ENCODE data around the gene USF3. TPM values are rescaled to one million over a fixed set of nuclear protein-coding genes. Genes with fewer than 3 reads are reported as not detected.

Gene USF3
- total RNA-seq, 4 donors from 2014 or later = 21.8 to 26.6 (median 24.1) TPM

DNA sequence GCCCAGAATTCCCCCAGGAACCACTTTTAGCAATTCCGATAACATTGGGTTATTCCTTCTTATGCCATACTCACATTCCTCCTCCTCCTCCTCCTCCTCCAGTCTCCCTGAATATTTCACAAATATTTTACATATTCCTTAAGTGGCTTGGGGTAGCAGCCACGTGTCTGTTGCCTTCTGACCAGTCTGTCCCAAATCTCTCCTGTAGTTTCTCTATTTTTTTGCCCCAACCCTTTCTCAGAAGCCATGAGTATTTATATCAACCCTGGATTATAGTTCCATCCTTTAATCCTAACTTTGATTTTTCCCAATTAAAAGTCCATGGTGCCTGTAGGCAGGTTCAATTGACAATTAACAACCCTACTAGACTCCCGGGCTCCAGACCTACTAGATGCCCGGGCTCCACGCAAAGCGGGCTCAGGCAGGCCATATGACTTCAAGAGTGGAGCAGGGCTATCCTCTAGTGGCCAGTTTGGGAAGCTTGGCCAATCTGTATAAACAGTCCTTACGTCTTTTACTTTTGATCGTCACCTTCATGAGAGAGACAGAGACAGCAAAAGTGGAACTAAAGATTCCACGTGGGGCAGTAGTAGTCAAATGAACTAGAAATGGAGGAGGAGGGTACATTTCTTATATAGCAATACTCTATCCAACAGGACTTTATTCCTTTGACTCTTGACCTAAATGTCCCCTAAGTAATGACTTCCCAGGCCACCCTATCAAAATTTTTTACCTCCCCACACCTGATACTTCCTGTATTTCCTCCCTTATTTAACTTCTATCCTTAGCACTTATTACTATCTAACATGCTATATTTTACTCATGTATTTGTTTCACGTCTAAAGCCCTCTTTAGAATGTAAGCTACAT is 69.7 kb downstream of the USF3 start:
- peak in 1 of 2 donors; percentile 58 for DNase-seq (ENCODE audit: low spot score in 2 of 2)
- H3K4me3 ChIP-seq (ENCODE audit: low read depth, poor library complexity, severe bottlenecking) = no peak overlapping the region
- TF ChIP-seq, protein P1, sequence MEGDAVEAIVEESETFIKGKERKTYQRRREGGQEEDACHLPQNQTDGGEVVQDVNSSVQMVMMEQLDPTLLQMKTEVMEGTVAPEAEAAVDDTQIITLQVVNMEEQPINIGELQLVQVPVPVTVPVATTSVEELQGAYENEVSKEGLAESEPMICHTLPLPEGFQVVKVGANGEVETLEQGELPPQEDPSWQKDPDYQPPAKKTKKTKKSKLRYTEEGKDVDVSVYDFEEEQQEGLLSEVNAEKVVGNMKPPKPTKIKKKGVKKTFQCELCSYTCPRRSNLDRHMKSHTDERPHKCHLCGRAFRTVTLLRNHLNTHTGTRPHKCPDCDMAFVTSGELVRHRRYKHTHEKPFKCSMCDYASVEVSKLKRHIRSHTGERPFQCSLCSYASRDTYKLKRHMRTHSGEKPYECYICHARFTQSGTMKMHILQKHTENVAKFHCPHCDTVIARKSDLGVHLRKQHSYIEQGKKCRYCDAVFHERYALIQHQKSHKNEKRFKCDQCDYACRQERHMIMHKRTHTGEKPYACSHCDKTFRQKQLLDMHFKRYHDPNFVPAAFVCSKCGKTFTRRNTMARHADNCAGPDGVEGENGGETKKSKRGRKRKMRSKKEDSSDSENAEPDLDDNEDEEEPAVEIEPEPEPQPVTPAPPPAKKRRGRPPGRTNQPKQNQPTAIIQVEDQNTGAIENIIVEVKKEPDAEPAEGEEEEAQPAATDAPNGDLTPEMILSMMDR (IDR thresholded peaks at IDR 0.05) = no peak
- no peak for TF ChIP-seq POLR2A (IDR thresholded peaks at IDR 0.05)
- WGBS, 2 donors = 26 to 28% methylated on average over 10 of the region's 10 CpGs
- intact Hi-C loops (cut with DNase I; ENCODE audit: low total_unique reads) = no loop called here

DNA sequence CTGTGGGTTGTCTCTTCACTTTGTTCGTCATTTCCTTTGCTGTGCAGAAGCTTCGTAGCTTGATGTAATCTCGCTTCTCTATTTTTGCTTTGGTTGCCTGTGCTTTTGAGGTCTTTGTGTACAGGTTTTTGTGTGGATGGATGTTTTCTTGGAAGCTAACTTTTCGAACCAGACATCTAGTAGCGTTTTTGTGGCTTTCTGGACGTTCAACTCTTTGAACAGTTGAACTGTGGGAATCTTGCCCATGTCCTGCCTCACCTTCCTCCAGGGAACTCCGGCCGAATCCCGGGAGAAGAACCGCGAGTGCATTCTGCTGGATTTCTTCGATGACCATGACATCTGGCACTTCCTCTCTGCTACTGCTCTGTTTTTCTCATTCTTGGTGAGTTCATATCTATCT is 70.6 kb downstream of the USF3 start:
- DNase-seq (ENCODE audit: low spot score in 2 of 2) = no peak
- WGBS, 2 donors = 70 to 72% methylated on average over 12 of the region's 12 CpGs
- intact Hi-C loops (cut with DNase I; ENCODE audit: low total_unique reads) = no loop called here
- H3K4me3 ChIP-seq (ENCODE audit: low read depth, poor library complexity, severe bottlenecking) = no peak overlapping the region
- TF ChIP-seq POLR2A (IDR thresholded peaks at IDR 0.05) = no peak
- TF ChIP-seq, protein P1 (IDR thresholded peaks at IDR 0.05) = no peak

DNA sequence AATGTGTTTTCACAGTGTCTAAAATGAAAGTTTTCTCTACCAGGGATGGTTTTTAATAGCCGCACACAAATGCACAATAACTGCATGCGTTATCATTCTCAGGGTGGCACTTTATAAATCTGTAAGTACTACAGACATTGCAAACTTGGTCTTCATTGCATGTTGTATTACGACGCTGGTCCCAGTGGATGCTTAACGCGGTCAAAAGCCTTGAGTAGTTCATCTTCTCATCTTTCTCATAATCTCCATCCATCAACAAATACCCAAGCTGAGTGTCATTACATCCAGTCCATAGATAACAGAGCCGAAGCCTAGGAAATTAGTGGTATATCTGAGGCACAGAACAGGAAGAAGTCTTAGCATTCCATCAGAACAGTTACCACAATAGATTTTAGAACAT is 72.6 kb downstream of the USF3 start:
- DNase-seq (ENCODE audit: low spot score in 2 of 2) = no peak
- 88 to 89% methylated on average over 7 of the region's 7 CpGs for WGBS, 2 donors
- TF ChIP-seq POLR2A (IDR thresholded peaks at IDR 0.05) = no peak
- TF ChIP-seq, protein P1 (IDR thresholded peaks at IDR 0.05) = no peak
- intact Hi-C loops (cut with DNase I; ENCODE audit: low total_unique reads) = no loop called here
- H3K4me3 ChIP-seq (ENCODE audit: low read depth, poor library complexity, severe bottlenecking) = no peak overlapping the region

DNA sequence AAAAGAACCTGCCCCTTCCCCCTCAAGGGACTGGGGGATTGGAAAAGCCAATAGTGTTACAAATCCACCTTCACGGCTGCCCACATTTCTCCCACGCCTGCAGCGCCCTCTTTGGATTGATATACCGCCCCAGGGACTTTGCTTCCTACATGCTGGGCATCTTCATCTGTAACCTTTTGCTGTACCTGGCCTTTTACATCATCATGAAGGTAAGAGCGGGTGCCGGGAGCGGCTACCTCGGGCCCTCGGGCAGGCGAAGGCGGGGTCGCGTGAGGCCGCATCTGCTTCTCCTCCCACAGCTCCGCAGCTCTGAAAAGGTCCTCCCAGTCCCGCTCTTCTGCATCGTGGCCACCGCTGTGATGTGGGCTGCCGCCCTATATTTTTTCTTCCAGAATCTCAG is 73.1 kb downstream of the USF3 start:
- 32 to 38% methylated on average over 19 of the region's 19 CpGs for WGBS, 2 donors
- DNase-seq (ENCODE audit: low spot score in 2 of 2) = no peak
- intact Hi-C loops (cut with DNase I; ENCODE audit: low total_unique reads) = no loop called here
- H3K4me3 ChIP-seq (ENCODE audit: low read depth, poor library complexity, severe bottlenecking) = no peak overlapping the region
- TF ChIP-seq, protein P1 (IDR thresholded peaks at IDR 0.05) = no peak
- no peak for TF ChIP-seq POLR2A (IDR thresholded peaks at IDR 0.05)

DNA sequence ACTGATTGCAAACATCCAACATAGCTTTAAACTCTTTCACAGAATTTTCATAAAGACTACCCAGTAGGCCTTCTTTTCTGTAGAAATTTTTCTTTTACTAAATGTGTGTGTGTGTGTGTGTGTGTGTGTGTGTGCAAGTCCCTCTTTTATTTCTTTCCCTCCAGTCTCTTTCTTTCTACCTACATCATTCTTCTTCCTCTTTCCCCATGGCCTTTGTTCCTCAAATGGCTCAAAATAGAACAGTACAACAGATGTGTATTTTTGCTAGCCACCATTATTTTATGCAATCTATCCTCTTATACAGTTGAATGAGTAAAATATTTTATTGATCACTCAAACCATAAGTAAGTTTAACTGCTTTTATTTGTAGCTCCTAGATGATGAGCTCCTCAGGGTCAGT is 76.4 kb downstream of the USF3 start:
- no peak for DNase-seq (ENCODE audit: low spot score in 2 of 2)
- no peak for TF ChIP-seq POLR2A (IDR thresholded peaks at IDR 0.05)
- TF ChIP-seq, protein P1 (IDR thresholded peaks at IDR 0.05) = no peak
- intact Hi-C loops (cut with DNase I; ENCODE audit: low total_unique reads) = no loop called here
- no peak overlapping the region for H3K4me3 ChIP-seq (ENCODE audit: low read depth, poor library complexity, severe bottlenecking)

DNA sequence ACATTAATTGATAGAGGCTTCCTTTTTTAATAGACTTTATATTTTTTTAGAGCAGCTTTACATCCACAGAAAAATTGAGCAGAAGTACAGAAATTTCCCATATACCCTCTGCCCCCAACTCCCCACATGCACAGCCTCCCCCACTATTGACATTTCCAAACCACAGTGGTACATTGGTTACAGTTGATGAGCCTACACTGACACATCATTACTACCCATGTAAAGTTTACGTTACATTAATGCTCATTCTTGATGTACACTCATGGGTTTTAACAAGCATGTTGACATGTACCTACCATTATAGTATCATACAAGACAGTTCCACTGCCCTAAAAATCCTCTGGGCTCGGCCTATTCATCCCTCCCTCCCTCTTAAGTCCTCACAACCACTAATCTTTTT is 78.7 kb downstream of the USF3 start:
- DNase-seq (ENCODE audit: low spot score in 2 of 2) = no peak
- no peak for TF ChIP-seq POLR2A (IDR thresholded peaks at IDR 0.05)
- TF ChIP-seq, protein P1 (IDR thresholded peaks at IDR 0.05) = no peak
- 89 to 92% methylated on average over 2 of the region's 2 CpGs for WGBS, 2 donors
- H3K4me3 ChIP-seq (ENCODE audit: low read depth, poor library complexity, severe bottlenecking) = no peak overlapping the region
- intact Hi-C loops (cut with DNase I; ENCODE audit: low total_unique reads) = no loop called here

Measured in lower leg skin (tissue), 4 donors.